Esophagus squamous epithelium (tissue), 4 donors: ENCODE measurements around the gene CTLA4.

Experiments used
- CTCF ChIP-seq, 6 experiments: fragments of 450-650 bp in 4 of 6; fragments of 200-600 bp in 2 of 6; sonication (generic) in 2 of 6; IDR thresholded peaks; one replicate each; pipeline ENCODE4 v1.5.1; 2016 to 2019; ENCODE audit warnings: antibody characterized with exemption in 6 of 6, mild to moderate bottlenecking in 4 of 6, moderate library complexity in 4 of 6
- POLR2A ChIP-seq, 4 donors: fragments of 450-650 bp; IDR thresholded peaks; one replicate each; pipeline ENCODE4 v1.6.1; 2017; ENCODE audit warnings: antibody characterized with exemption in 4 of 4, mild to moderate bottlenecking in 4 of 4, moderate library complexity in 3 of 4

GRCh38 chr2:203891474-203891873 lies 23.9 kb downstream of the CTLA4 start:
- TF ChIP-seq POLR2A (IDR thresholded peaks at IDR 0.05), result no peak
- TF ChIP-seq CTCF (IDR thresholded peaks at IDR 0.05), result no peak
